Stimulated activated CD4-positive, alpha-beta T cell treated with anti-CD3 and anti-CD28 coated beads, TNF-alpha, amount 100 ng/mL, for 1 hour (primary cell): ENCODE data around the gene ABHD1.
"Not testable (repeated sequence)": the region's sequence is repeated elsewhere in the genome, so short reads cannot be mapped to it uniquely, and the experiment has no call there.

Experiments used
- DNase-seq, 3 donors: peaks; one replicate each; pipeline ENCODE4 v3.0.0-alpha.2; 2020; ENCODE audit warnings: low read depth in 3 of 3, low spot score in 1 of 3

The ABHD1 gene

GRCh38 chr2:27162151-27163121 is 38.8 kb downstream of the ABHD1 start:
- DNase-seq = no peak

GRCh38 chr2:27164960-27165763 is 41.5 kb downstream of the ABHD1 start:
- DNase-seq = no peak

- DNase-seq = no peak
Observed at GRCh38 chr2:27170581-27171337, 47.1 kb downstream of the ABHD1 start.

GRCh38 chr2:27171351-27171848 is 47.8 kb downstream of the ABHD1 start:
- no peak for DNase-seq

GRCh38 chr2:27174638-27175037 is 51.0 kb downstream of the ABHD1 start:
- DNase-seq = no peak

- no peak for DNase-seq
Observed at GRCh38 chr2:27175330-27175729, 51.7 kb downstream of the ABHD1 start.

- not testable (repeated sequence) for DNase-seq
Observed at GRCh38 chr2:27175781-27176180, 52.2 kb downstream of the ABHD1 start.

GRCh38 chr2:27177441-27178351 is 54.1 kb downstream of the ABHD1 start:
- no peak for DNase-seq

GRCh38 chr2:27178469-27178868 is 54.9 kb downstream of the ABHD1 start:
- DNase-seq = no peak

- DNase-seq = no peak
Observed at GRCh38 chr2:27179344-27180000, 55.9 kb downstream of the ABHD1 start.
